ENCODE measurements around the gene PALM2AKAP2.

- TF ChIP-seq CTCF (IDR thresholded peaks at IDR 0.05): no peak
- no peak for TF ChIP-seq POLR2A (IDR thresholded peaks at IDR 0.05)
Observed at GRCh38 chr9:109739760-109740159, 40.2 kb upstream of the PALM2AKAP2 start.

Measured in heart left ventricle (tissue), 13 donors.